Measurements from ENCODE around the gene MFGE8.

- TF ChIP-seq CTCF (IDR thresholded peaks at IDR 0.05) (no peak), POLR2A (IDR thresholded peaks at IDR 0.05) (no peak)
Measured at GRCh38 chr15:88901508-88902220, 11.5 kb downstream of the MFGE8 start.

Data from right lobe of liver (tissue), 4 donors.